Measurements from ENCODE around the gene ID4.

- no peak for TF ChIP-seq CTCF (IDR thresholded peaks at IDR 0.05)
- no peak for TF ChIP-seq EZH2 (IDR thresholded peaks at IDR 0.05; ENCODE audit: borderline replicate concordance, insufficient read depth, low read depth, low read length, poor library complexity, severe bottlenecking)
Observed at GRCh38 chr6:19845266-19846041, 8.3 kb downstream of the ID4 start.

Measured in B cell (primary cell).